Endothelial cell of umbilical vein (primary cell): Measurements from ENCODE around the gene INHBE. TPM values are rescaled to one million over a fixed set of nuclear protein-coding genes. Genes with fewer than 3 reads are reported as not detected.
A peak's percentile ranks its signal among the peaks of the same experiment; 100 is the strongest.

Source experiments
- BruUV-seq: library from RNA; stranded (reverse); fragments of 400-500 nt; replicated peaks from 2 replicates; lab custom pipeline; 2021; lab: Mats Ljungman, UMichigan
- CTCF ChIA-PET: fragments of 300-600, 350-600 bp; sonication (Branson Sonifier 250); formaldehyde crosslinking; loops from one replicate; lab custom pipeline; 2021; ENCODE audit warnings: antibody characterized with exemption, inconsistent platforms; lab: Charles Lee
- POLR2A ChIA-PET: fragments of 300-600, 350-600 bp; sonication (Branson Sonifier 250); formaldehyde crosslinking; loops from one replicate; lab custom pipeline; 2021; ENCODE audit warnings: antibody characterized with exemption, inconsistent platforms; lab: Charles Lee
- DNase-seq: peaks from one replicate; pipeline ENCODE4 v3.0.0-alpha.2; 2011; ENCODE audit warnings: low read depth, low spot score
- FAIRE-seq: peaks from 2 replicates; lab custom pipeline; 2011; peaks lifted over from hg19 to GRCh38; lab: Jason Lieb, UNC
- H2AFZ ChIP-seq: 2 replicates; pipeline ENCODE4 v1.6.0; 2012; ENCODE audit warnings: low read depth, low read length, control low read depth, inconsistent platforms
- H3K27ac ChIP-seq: 2 replicates; pipeline ENCODE4 v1.5.1; 2011; ENCODE audit warnings: low read depth, mild to moderate bottlenecking, control low read depth, low read length, moderate library complexity; ENCODE audit not compliant: insufficient read depth
- H3K27me3 ChIP-seq, 2 experiments: 2 replicates each; pipeline versions ENCODE4 v1.6.0 to v1.6.1; 2011; ENCODE audit warnings: low read length in 2 of 2, mixed read lengths in 1 of 2; ENCODE audit not compliant: control insufficient read depth in 2 of 2, insufficient read depth in 2 of 2
- H3K36me3 ChIP-seq, 2 experiments: 2 replicates in 1 of 2; 3 replicates in 1 of 2; pipeline ENCODE4 v1.5.1; 2011; ENCODE audit warnings: low read length in 2 of 2, mild to moderate bottlenecking in 1 of 2, moderate library complexity in 1 of 2; ENCODE audit not compliant: control insufficient read depth in 2 of 2, insufficient read depth in 2 of 2; ENCODE audit errors: extremely low read depth in 1 of 2
- H3K4me1 ChIP-seq: 3 replicates; pipeline ENCODE4 v1.5.1; 2011; ENCODE audit warnings: mild to moderate bottlenecking, low read length; ENCODE audit not compliant: control insufficient read depth, insufficient read depth; ENCODE audit errors: extremely low read depth
- H3K4me2 ChIP-seq: 2 replicates; pipeline ENCODE4 v1.6.1; 2011; ENCODE audit warnings: low read length, control low read depth, mixed read lengths; ENCODE audit not compliant: insufficient read depth
- H3K4me3 ChIP-seq, 3 experiments: fragments of 200-600 bp in 1 of 3; sonication (generic), shearing (Covaris generic) in 1 of 3; replicated peaks in 1 of 3; 2 replicates each; pipeline ENCODE4 v1.5.1; 2011 to 2016; ENCODE audit warnings: control low read depth in 3 of 3, low read length in 3 of 3, mild to moderate bottlenecking in 2 of 3, inconsistent platforms in 1 of 3, low read depth in 1 of 3, moderate library complexity in 1 of 3; ENCODE audit not compliant: insufficient read depth in 1 of 3
- H3K79me2 ChIP-seq: 2 replicates; pipeline ENCODE4 v1.6.0; 2012; ENCODE audit warnings: low read length, inconsistent platforms; ENCODE audit not compliant: control insufficient read depth, insufficient read depth
- H3K9ac ChIP-seq: replicated peaks from 2 replicates; pipeline ENCODE3; 2011; ENCODE audit warnings: low read length, control low read depth; ENCODE audit not compliant: insufficient read depth; ENCODE audit errors: extremely low read depth
- H3K9me1 ChIP-seq: replicated peaks from 3 replicates; pipeline ENCODE4 v1.6.0; 2011; ENCODE audit warnings: mild to moderate bottlenecking, low read length; ENCODE audit not compliant: control insufficient read depth, insufficient read depth; ENCODE audit errors: extremely low read depth
- H3K9me3 ChIP-seq: replicated peaks from 2 replicates; pipeline ENCODE4 v1.5.1; 2012; ENCODE audit warnings: low read length, inconsistent platforms; ENCODE audit not compliant: control insufficient read depth, insufficient read depth
- H4K20me1 ChIP-seq: replicated peaks from 2 replicates; pipeline ENCODE3; 2011; ENCODE audit warnings: mild to moderate bottlenecking, low read length; ENCODE audit not compliant: control insufficient read depth, insufficient read depth; ENCODE audit errors: extremely low read depth
- CTCF ChIP-seq, 2 donors: IDR thresholded peaks; 1 replicate in 1 of 2; 2 replicates in 1 of 2; pipeline ENCODE4 v1.5.1; 2011; ENCODE audit warnings: low read length in 2 of 2, mild to moderate bottlenecking in 2 of 2, moderate library complexity in 2 of 2, control low read depth in 1 of 2, inconsistent platforms in 1 of 2, low read depth in 1 of 2; ENCODE audit not compliant: insufficient read depth in 1 of 2; ENCODE audit errors: extremely low read depth in 1 of 2
- EZH2 ChIP-seq: IDR thresholded peaks from 2 replicates; pipeline ENCODE4 v1.6.1; 2012; ENCODE audit warnings: borderline replicate concordance, low read depth, mild to moderate bottlenecking, moderate library complexity, low read length, inconsistent platforms; ENCODE audit not compliant: severe bottlenecking
- FOS ChIP-seq: IDR thresholded peaks from 2 replicates; pipeline ENCODE4 v1.6.1; 2011; ENCODE audit warnings: mild to moderate bottlenecking, low read length, moderate library complexity, borderline replicate concordance; ENCODE audit not compliant: insufficient read depth
- GATA2 ChIP-seq: IDR thresholded peaks from 2 replicates; pipeline ENCODE4 v1.7.0; 2011; ENCODE audit warnings: low read depth, mild to moderate bottlenecking, moderate library complexity, mixed read lengths, low read length; ENCODE audit not compliant: insufficient read length, insufficient read depth
- JUN ChIP-seq: IDR thresholded peaks from 2 replicates; pipeline ENCODE4 v1.6.1; 2011; ENCODE audit warnings: borderline replicate concordance, low read depth; ENCODE audit not compliant: insufficient read length, insufficient read depth
- MAX ChIP-seq: IDR thresholded peaks from 2 replicates; pipeline ENCODE4 v1.6.1; 2011; ENCODE audit not compliant: insufficient read depth, insufficient read length
- MYC ChIP-seq: IDR thresholded peaks from one replicate; pipeline ENCODE4 v1.6.1; 2011; ENCODE audit warnings: mild to moderate bottlenecking, low read depth, low read length
- POLR2A ChIP-seq: IDR thresholded peaks from 2 replicates; pipeline ENCODE4 v1.6.1; 2012; ENCODE audit warnings: low read depth, mild to moderate bottlenecking, control low read depth, low read length
- POLR2AphosphoS5 ChIP-seq: IDR thresholded peaks from 2 replicates; pipeline ENCODE4 v1.6.1; 2012; ENCODE audit warnings: low read depth, mild to moderate bottlenecking, control low read depth, low read length, moderate library complexity; ENCODE audit not compliant: insufficient read depth
- dilution Hi-C: fragments of 300-500 bp; cut with MboI; formaldehyde crosslinking; loops from one replicate; pipeline ENCODE4 v1.15.0; 2019; ENCODE audit warnings: low sequenced_read_pairs; ENCODE audit not compliant: extremely low pct_ligation_motif_present
- intact Hi-C: fragments of 100-400 bp; cut with micrococcal nuclease; formaldehyde crosslinking; loops from one replicate; pipeline ENCODE4 v1.10.0; 2022
- polyA plus RNA-seq, 4 experiments: library from polyadenylated mRNA; depleted of rRNA in 3 of 4; stranded (reverse) in 3 of 4; unstranded in 1 of 4; fragments of >200 nt; gene quantifications; 2 replicates each; pipeline versions ENCODE4 v1.2.1 to v1.2.3, GENCODE V29; 2011 to 2012; ENCODE audit warnings: missing spikeins in 1 of 4
- total RNA-seq: library from RNA; stranded (reverse); gene quantifications from 2 replicates; pipeline ENCODE4 v1.2.3, GENCODE V29; 2021

INHBE gene
- total and polyA plus RNA-seq, 2 donors (not counting 3 experiments of a cell fraction or from before 2014, with no cell fraction given): not detected

- intact Hi-C loops: loop anchor here (2.0 to 5.0 kb wide), 2 partner anchors 21 to 124 kb away; no protein-coding TSS in a partner anchor
- peak overlapping the region; percentile 82 for H3K9ac ChIP-seq
- no peak overlapping the region for H3K27ac ChIP-seq
- no peaks in the 10 kb centered on the region for H3K9me3 ChIP-seq
- H3K79me2 ChIP-seq: peaks cover 17% of the 10 kb centered on the region
- DNase-seq: no peak
- ChIA-PET CTCF (interaction anchor here (1.9 kb wide), 1 partner anchor 124 kb away, joined by 5 read pairs; no protein-coding TSS in a partner anchor), POLR2A (no interaction called here)
- H4K20me1 ChIP-seq: no peaks in the 10 kb centered on the region
- BruUV-seq: no TSS peak
- no peak overlapping the region for H3K4me3 ChIP-seq
- peak overlapping the region; percentile 92 for H3K4me2 ChIP-seq
- H3K27me3 ChIP-seq: no peaks in the 10 kb centered on the region
- TF ChIP-seq JUN: no peak
- TF ChIP-seq MYC: no peak
- no peak for TF ChIP-seq FOS
- no peak for TF ChIP-seq EZH2
- no peak for TF ChIP-seq GATA2
- no peak for TF ChIP-seq POLR2AphosphoS5
- no peak for TF ChIP-seq CTCF (IDR thresholded peaks at IDR 0.05; ENCODE audit: extremely low read depth in 1 of 2, insufficient read depth in 1 of 2, low read depth in 1 of 2, low read length in 2 of 2)
- TF ChIP-seq MAX: no peak
- no peak for TF ChIP-seq POLR2A
- peaks cover 6% of the 10 kb centered on the region for H3K4me1 ChIP-seq
- no peaks in the 10 kb centered on the region for H3K36me3 ChIP-seq
- H3K9me1 ChIP-seq: no peaks in the 10 kb centered on the region
- peak overlapping the region; percentile 23 for H2AFZ ChIP-seq
- FAIRE-seq: no peak
- dilution Hi-C loops: no loop called here
Measured at GRCh38 chr12:57431654-57432188, 23.4 kb upstream of the INHBE start.
